Endothelial cell (in vitro differentiated cells): Measurements from ENCODE around the gene KCNJ6. TPM values are rescaled to one million over a fixed set of nuclear protein-coding genes. Genes with fewer than 3 reads are reported as not detected.

Experiments used
- DNase-seq: peaks from one replicate; pipeline ENCODE4 v3.0.0; 2021; ENCODE audit warnings: low spot score
- H3K27ac Mint-ChIP-seq: one replicate; pipeline ENCODE4 v1.8.0; 2021; ENCODE audit warnings: mixed read lengths, inconsistent platforms; ENCODE audit not compliant: unreplicated experiment
- H3K27me3 Mint-ChIP-seq: one replicate; pipeline ENCODE4 v1.8.0; 2021; ENCODE audit warnings: mild to moderate bottlenecking, moderate library complexity, mixed read lengths, inconsistent platforms; ENCODE audit not compliant: unreplicated experiment
- H3K36me3 Mint-ChIP-seq: one replicate; pipeline ENCODE4 v1.8.0; 2021; ENCODE audit warnings: mild to moderate bottlenecking, low read depth, mixed read lengths, inconsistent platforms; ENCODE audit not compliant: unreplicated experiment
- H3K4me1 Mint-ChIP-seq: one replicate; pipeline ENCODE4 v1.8.0; 2021; ENCODE audit warnings: mild to moderate bottlenecking, mixed read lengths, inconsistent platforms; ENCODE audit not compliant: unreplicated experiment
- H3K4me3 Mint-ChIP-seq: one replicate; pipeline ENCODE4 v1.8.0; 2021; ENCODE audit warnings: mild to moderate bottlenecking, mixed read lengths, inconsistent platforms; ENCODE audit not compliant: unreplicated experiment
- H3K9me3 Mint-ChIP-seq: one replicate; pipeline ENCODE4 v1.8.0; 2021; ENCODE audit warnings: mixed read lengths, inconsistent platforms; ENCODE audit not compliant: unreplicated experiment
- CTCF ChIP-seq: fragments of 200-600 bp; sonication (generic); IDR thresholded peaks from one replicate; pipeline ENCODE4 v1.5.0; 2021; ENCODE audit warnings: antibody characterized with exemption; ENCODE audit not compliant: unreplicated experiment
- total RNA-seq: library from RNA; stranded (reverse); fragmentation: NEBNext Ultra II Directional; extraction: Animal tissue kit (Norgen Biotek cat#: 25700); gene quantifications from one replicate; pipeline ENCODE4 v1.2.1, GENCODE V29; 2021; ENCODE audit not compliant: unreplicated experiment

The KCNJ6 gene
- total RNA-seq, 1 donor from 2014 or later = 0.41 TPM

DNA sequence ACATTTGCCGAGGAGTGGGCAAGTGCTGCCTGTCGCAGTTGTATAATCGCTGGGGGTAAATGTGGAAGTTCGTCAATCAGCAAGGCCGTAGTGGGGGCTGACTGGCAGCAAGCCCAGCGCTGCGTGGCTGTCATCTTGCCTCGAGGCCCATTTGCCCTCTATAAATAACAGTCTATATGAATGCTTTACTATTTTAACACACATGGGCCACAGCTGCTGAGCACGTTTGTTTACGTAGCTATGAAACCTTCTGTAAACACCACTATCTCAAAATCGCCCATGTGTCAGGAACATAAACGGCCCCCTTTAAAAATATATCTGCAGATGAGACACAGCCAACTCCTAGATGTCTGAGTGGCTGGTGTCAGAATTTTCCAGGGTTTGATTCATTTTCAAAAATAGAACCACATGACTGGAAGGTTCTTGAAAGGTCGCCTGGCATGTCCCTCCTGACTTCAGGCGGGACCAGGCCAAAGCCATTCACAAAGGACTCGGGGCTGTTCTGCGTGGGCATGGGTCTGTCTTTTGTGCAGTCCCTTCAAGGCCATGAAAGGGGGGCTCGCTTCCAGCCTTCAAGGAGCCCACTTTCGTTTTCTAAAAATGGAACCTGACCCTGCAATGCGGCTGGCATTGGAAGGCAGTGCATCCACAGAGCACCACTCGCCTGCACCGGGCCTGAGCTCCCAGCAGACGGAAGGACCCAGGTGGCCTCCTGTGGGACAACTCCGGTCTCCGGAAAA lies 205.5 kb downstream of the KCNJ6 start:
- TF ChIP-seq CTCF = no peak
- no peak overlapping the region for H3K27ac Mint-ChIP-seq

DNA sequence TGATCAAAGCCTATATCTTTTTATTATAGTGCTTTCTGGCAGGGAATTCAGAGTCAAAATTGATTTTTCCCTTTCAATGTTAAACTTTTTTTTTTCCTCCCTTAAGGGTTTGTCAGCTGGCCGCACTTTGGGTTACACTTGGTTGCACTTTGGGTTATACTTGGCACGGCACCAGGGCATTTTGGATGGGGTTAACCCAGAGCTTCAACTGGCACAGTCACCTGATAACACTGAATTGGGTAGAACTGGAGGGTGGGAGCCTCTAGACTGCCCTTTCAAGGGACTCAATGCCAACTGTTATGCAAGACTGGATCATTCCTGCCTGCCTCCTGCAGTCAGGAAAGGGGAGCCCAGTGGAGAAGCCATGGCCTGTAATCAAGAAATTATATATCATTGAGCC lies 211.5 kb downstream of the KCNJ6 start:
- no peak for TF ChIP-seq CTCF
- no peak for DNase-seq
- no peaks in the 10 kb centered on the region for H3K4me1 Mint-ChIP-seq
- no peaks in the 10 kb centered on the region for H3K9me3 Mint-ChIP-seq
- no peaks in the 10 kb centered on the region for H3K36me3 Mint-ChIP-seq
- H3K4me3 Mint-ChIP-seq = no peak overlapping the region
- H3K27me3 Mint-ChIP-seq = peaks cover 2% of the 10 kb centered on the region
- no peak overlapping the region for H3K27ac Mint-ChIP-seq

More for the DNA sequence above, 205.5 kb downstream of the KCNJ6 start:
- Mint-ChIP-seq H3K36me3 (no peaks in the 10 kb centered on the region), H3K9me3 (no peaks in the 10 kb centered on the region), H3K4me3 (no peak overlapping the region), H3K27me3 (peaks cover 1% of the 10 kb centered on the region), H3K4me1 (no peaks in the 10 kb centered on the region)
- no peak for DNase-seq

DNA sequence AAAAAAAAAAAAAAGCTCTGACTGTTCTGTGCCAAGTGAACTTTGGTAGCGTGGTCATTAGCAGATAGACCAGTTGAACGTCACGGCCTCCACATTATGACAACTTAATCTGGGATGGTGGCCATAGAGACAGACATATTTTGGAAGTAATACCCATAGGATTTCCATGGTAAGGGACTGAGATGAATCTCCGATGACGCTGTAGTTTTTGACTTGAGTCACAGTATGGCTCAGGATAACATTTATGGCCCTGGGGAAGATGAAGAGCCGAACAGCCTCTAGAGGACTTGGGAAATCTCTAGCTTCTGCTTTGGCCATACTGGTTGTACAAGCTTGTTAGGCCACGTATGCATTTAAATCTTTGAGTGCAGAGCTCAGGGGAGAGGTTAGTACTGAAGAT lies 214.0 kb downstream of the KCNJ6 start:
- no peak for TF ChIP-seq CTCF

GRCh38 chr21:37700641-37701202 lies 215.5 kb downstream of the KCNJ6 start:
- H3K4me1 Mint-ChIP-seq = no peaks in the 10 kb centered on the region
- no peak overlapping the region for H3K27ac Mint-ChIP-seq
- no peaks in the 10 kb centered on the region for H3K36me3 Mint-ChIP-seq
- no peak overlapping the region for H3K4me3 Mint-ChIP-seq
- peak; percentile 72 for TF ChIP-seq CTCF
- DNase-seq = peak; percentile 58
- H3K27me3 Mint-ChIP-seq = peaks cover 2% of the 10 kb centered on the region
- H3K9me3 Mint-ChIP-seq = no peaks in the 10 kb centered on the region

More for the DNA sequence above, 214.0 kb downstream of the KCNJ6 start:
- Mint-ChIP-seq H3K27ac (no peak overlapping the region), H3K36me3 (no peaks in the 10 kb centered on the region), H3K9me3 (no peaks in the 10 kb centered on the region), H3K27me3 (peaks cover 2% of the 10 kb centered on the region), H3K4me1 (no peaks in the 10 kb centered on the region), H3K4me3 (no peak overlapping the region)
- no peak for DNase-seq
